HG02973 (cell line): ENCODE measurements around the gene TFF2.

Experiments used
- ATAC-seq: cut with Tn5 transposase; IDR thresholded peaks from one replicate; pipeline ENCODE4 v1.9.1; 2021; ENCODE audit warnings: moderate library complexity; ENCODE audit not compliant: unreplicated experiment

TFF2 gene, protein sequence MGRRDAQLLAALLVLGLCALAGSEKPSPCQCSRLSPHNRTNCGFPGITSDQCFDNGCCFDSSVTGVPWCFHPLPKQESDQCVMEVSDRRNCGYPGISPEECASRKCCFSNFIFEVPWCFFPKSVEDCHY

DNA sequence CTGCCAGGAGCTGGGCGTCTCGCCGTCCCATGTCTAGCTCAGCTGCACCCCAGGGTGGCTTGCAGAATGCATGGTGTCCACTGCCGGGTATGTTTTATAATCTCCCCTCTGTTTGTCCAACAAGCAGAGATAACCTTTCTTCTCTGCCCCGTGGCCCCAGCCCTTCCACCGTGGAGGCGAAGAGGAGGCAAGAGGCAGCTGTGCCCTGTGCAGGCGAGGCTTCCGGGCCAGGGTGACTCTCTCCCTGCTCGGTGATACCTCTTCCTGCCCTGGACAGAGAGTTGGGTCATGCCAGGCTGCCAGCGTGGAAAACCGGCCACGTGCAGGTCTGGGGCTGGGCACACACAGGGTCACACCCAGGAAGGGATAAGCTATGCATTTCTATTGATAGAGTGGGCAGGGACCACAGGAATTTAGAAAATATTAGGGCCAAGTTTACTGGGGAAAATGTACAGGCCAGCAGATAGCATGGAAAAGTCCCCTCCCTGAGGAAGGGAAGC, at the start of gene TFF2:
Gene TFF2 (minus strand): TSS at position 68 of the 500 bp plus-strand sequence. CDS start 37 bp downstream, at position 31.
- ATAC-seq: no peak

DNA sequence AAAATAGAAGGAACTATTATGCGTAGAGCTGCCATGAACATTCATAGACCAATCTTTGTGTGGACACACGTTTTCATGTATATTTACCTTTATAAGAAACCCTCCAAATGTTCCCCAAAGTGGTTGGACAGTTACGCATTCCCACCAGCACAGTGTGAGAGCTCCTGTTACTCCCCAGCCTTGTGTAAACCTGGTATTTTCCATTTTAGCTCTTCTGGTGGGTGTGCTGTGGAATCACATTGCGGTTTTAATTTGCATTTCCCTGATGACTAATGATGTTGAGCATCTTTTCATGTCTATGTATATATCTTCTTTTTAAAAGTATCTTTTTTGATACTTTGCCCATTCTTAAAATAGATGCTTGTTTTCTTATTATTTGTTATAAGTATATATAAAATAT, 49.7 kb upstream of the TFF2 start:
- no peak for ATAC-seq

DNA sequence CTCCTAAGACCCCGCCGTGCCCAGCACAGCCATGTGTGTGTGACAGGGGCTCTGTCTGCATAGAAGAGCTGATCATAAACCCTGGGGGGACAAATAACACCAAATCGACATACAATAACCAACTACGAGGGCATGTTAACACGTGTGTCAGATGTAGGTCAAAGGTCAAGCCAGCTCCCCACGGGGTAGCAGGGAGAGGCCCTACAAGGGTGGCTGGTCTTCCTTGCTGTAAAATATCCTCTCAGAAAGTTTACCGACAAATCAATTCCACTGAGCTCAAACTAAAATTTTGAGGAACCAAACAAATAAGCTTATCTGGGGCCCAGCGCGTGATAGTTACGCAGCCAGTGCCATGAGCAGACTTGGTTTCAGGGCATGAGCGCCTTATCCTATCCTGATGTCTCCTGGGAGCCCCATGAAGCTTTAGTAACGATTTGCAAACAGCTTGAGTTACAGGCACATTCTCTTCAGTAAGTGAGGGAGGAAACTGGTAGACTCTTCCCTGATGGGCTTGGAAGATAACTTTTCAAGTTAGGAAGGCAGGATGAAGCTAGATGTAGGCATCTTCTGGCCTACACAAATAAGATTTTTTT, 47.7 kb upstream of the TFF2 start:
- ATAC-seq: no peak

DNA sequence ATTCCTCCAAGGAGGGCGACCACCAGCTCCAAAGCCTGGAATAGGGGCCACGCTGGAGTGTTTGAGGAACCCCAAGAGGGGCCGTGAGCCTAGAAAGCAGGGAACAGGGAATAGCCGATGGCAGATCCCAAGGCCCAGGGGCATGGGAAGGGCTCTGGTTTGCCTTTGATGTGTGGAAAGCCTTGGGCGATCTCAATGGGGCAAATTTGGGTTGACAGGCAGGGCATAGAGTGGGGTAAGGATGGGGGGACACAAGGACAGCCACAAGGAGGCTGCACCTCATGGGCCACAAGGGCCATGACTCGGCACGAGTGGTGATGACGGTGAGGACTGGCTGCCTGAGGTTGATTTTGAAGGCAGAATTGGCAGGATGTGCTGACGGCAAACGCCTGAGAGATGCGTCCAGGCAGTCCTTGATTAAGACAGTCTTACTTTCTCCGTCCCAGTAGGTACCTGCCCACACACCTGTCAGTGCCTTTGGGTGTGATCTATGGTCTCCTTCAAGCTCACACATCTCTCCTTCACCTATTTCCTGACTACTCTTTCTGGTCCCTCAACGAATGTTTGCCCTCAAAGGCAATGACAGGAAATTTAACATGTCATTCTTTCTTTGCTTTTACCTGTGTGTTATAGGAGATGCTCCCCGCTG, 47.1 kb upstream of the TFF2 start:
- ATAC-seq: no peak

DNA sequence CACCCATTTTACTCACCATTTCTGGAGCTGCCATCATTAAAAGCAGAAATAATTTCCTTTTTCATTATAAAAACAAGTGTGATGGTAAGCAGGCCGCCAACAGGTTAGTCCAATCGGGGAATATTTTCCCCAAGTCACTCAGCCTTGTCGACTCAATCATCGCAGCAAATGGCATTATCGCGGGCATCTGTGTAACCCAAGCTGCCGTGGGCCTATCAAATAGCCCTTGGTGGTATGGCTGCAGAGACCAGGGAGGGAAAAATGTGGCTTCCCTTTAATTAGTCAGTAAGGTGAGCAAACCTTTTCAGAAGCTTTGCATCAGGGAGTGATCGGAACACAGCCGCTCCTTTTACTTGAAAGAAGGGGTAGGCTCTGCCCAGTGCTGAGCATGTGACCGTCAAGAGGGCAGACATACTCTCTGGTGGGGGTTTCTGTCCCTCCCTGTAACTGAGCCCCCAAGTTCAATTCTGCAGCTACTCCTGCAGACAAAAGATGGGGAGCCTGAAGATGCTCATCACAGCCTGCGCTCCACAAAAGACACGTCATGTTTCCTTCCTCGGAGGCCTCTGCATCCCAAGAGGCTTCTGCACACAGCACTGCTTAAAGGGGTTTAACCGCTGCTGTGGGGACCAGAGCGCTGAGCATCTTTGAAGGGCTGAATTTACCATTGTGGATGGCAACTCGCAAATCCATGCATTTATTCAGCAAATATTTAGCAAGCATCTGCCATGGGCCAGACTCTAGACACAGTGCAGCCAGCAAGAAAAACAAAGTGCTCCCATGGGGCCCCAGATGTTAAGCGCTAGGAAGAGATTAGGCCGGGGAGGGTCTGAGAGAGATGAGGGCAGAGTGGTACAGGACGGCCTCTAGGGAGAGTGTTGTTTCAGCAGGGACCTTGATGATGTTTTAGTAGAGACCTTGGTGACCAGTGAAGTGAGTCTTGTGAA, 46.3 kb upstream of the TFF2 start:
- no peak for ATAC-seq

DNA sequence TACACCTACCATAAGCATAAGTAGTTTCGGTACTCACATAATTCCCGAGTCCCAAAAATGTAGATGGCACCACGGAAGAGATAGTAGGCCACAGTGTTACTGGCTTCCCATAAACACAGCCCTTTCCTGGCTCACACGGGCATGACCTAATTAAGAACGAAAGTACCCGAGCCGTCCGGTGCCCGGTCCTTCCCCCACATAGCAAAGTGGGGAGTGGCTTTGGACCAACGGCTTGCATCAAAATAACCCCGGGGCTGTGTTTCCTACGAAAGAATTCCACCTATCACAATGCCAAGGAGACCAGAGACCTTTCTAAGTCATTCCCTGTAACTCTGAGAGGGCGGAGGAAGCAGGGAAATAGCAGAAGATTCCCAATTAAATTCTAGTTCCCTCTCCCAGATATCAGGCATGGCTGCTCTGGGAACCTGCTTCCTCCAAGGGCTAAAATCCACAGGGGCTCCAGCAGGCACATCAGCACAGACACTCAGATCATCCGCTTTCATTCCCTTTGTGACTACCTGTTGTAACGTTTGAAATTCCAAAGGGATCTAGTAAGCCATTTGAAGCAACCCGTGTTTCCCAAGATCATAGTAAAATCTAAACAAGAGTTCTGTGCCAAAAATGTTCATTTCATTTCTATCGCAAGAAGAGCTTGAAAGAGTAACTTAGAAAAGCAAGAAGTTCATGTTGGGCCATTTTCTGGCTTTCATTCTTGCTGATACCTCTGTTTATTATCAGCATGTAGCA, 45.3 kb upstream of the TFF2 start, which contains the start of gene TMPRSS3:
Gene TMPRSS3 (minus strand): TSS at position 148 of the 747 bp plus-strand sequence. CDS start 635 bp downstream, outside the sequence.
- ATAC-seq: no peak

DNA sequence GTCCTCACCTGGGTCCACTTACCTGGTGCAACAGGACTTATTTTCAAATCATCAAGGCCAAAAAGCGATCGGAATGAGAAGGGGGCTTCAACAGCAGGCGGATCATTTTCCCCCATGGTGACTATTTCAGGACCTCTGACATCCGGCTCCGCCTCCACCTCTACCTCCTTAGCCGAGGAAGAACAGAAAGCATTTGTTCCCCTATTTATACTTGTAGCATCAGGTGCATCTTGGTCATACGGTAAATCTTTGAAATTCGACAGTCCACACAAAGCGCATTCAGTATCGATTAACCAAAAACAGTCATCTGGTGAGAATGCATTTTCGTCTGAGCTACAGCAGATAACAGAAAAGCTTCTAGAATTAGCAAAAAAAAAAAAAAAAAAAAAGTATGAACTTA, 44.5 kb upstream of the TFF2 start:
- ATAC-seq: no peak

DNA sequence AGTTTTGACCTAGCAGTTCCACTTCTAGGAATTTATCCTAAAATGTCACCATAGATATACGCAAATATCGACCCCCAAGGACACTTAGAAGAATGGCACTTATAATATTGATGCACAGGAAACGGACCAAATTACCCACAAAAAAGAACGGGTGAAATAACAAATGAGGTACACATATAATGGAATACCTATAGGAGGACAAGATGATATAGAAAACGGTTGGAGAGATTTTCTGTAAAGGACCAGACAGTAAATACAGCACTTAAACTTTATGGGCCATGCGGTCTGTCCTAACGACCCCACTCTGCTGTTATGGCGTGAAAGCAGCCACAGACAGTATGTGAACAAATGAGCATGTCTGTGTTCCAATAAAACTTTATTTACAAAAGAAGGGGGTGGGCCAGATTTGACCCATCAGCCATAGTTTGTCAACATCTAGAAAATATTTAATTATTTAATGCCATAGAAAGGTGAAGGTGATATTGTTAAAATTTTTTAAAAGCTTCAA, 42.7 kb upstream of the TFF2 start:
- no peak for ATAC-seq

DNA sequence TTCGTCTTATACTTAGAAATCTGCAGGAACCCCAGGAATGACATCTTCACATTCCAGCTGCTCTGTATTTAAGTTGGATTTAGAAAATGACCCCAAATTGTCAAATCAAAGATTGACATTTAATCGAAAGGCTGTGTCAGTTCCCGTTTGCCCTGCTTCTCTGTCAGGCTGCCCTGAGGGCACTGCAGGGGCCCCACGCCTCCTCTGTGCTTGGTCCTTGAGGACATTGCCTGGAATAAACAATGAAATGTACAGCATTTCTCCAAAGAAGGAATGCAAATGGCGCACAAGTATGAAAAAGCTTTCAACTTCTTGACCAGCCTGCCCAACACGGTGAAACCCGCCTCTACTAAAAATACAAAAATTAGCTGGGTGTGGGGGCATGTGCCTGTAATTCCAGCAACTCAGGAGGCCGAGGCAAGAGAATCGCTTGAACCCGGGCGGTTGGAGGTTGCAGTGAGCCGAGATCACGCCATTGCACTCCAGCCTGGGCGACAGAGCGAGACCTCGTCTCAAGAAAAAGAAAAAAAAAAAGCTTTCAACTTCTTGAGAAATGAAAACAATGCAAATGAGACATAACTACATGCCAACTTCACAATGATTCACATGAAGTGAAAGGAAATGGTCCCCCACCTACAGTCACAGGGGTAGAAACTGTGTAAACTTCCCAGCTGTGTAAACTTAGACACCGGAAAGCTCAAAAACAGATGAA, 42.1 kb upstream of the TFF2 start:
- peak; percentile 56 for ATAC-seq

DNA sequence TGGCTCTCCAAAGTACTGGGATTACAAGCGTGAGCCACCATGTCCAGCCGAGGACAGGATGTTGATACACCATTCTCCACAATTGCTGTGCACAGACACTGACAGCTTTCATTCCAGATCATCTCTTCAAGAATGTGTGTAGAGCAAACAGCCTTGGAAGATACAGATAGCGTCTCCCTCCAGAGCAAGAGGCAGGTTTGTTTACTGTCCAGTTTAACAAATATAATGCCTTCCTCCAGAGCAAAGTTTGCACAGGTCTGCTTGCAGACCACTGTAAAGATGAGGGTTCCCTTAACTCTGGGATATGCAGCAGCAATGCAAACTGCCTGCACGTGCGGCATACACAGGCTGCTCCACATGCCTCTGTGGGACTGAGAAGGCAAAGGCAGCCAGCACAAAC, 40.5 kb upstream of the TFF2 start:
- ATAC-seq: no peak

DNA sequence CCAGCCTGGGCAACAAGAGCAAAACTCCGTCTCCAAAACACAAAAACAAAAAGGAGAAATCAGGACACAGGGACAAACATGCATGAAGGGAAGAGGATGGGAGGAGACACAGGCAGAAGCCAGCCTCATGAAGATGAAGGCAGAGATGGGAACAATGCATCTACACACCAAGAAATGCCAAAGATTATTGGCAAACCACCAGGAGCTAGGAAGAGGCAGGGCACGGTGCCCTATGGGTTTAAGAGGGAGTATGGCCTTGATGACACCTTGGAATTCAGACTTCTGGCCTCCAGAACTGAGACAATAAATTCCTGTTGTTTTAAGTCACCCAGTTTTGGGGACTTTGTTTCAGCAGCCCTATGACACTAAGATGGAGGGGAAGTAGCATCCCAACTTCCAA, 39.9 kb upstream of the TFF2 start:
- ATAC-seq: no peak

DNA sequence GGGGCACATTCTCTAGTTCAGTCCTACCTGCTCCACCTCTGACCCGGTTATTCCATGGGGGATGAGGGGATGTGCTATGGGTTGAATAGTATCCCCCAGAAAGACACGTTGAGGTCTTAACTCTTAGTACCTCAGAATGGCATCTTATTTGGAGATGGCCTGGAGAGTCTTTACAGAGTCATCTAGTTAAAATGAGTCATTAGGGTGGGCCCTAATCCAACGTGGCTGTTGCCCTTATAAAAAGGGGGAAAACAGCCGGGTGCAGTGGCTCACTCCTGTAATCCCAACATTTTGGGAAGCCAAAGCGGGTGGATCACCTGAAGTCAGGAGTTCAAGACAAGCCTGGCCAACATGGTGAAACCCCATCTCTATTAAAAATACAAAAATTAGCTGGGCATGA, 39.4 kb upstream of the TFF2 start:
- ATAC-seq: no peak

DNA sequence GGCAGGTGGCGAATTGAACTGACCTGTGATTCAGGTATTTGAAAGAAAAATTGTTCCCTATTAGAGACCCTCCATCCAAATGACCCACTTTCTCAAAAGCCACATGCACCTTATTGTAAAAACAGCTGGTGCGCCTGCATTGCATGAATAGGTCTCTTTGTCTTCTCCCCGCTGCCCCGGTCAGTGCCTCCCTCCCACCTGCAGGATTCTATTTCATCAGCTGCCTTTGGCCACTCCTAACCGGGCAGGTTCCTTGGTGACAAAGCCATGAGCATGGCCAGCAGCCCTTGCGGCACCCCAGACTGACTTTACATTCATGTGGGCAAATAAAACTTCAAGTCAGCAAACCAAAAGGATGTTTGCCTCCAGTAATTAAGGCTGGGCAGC, 38.6 kb upstream of the TFF2 start:
- no peak for ATAC-seq

DNA sequence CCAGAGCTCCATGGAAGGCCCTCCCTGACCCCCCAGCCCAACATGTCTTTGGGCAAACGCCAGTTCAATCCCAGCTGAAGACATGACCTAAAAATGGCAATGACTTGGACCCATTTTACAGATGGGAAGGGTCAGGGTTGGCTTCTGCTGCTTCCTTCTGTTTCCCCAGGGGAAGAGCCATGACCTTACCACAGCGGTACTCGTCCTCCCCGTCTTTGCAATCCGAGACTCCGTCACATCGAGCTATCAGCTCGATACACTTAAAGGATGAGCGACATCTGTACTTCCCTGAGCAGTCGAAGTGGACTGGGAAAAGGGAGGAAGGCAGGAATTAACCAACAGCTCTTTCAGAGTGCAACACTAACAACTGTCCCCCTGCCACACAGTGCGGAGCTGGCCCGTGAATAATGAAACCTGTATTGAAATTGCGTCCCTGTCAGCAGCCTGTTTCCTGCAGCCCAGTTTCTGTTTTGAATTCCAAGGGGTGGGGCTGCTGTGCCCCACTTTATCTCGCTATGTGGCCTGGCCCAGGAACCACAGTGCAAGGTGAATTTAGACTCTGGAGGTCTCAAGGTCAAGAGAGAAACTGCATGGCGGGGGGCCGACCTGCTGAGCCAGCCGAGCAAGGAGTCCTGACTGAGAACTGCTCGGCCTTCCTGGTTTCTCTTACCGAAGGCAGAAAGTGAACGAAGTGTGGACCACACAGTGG, 38.1 kb upstream of the TFF2 start:
- no peak for ATAC-seq

DNA sequence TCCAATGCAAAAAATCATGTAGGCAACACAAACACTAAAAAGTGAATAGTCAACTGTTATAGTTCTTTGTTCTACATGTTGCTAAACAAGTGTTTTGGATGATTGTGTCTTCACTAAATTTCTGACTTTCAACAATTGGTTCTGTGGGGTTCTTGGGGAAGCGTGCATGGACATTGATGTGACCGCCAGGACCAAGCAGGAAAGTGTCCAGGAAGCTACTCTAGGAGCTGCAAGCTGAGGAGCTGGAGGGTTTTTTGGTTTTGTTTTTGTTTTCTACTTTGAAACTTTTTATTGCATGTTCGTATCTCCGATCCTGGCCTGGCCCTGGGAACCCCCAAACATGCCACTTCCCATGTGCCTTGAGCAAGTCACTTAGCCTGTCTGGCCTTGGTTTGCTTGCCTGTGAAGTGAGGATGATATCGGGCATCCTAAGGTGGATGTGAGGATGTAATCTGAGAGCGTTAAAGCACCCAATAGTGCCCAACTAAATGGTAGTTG, 37.1 kb upstream of the TFF2 start:
- ATAC-seq: no peak

DNA sequence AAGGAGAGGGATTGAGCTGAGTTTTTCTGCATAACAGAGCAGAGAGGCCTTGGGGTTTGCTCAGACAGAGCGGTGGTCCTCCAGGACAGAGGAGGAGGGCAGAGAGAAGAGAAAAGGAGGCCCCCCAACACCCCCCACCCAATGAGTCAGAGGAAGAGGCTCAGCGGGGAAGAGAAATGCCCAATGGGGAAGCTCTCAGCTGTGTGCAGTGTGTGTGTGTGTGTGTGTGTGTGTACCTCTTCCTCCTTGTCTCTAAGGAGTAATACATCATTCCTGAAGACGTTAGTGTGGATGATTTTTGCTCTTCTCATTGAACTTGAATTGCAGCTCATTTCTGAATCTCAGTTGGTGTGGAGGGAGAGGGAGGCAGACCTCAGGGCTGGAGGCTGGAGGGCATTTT, 36.4 kb upstream of the TFF2 start:
- ATAC-seq: no peak

DNA sequence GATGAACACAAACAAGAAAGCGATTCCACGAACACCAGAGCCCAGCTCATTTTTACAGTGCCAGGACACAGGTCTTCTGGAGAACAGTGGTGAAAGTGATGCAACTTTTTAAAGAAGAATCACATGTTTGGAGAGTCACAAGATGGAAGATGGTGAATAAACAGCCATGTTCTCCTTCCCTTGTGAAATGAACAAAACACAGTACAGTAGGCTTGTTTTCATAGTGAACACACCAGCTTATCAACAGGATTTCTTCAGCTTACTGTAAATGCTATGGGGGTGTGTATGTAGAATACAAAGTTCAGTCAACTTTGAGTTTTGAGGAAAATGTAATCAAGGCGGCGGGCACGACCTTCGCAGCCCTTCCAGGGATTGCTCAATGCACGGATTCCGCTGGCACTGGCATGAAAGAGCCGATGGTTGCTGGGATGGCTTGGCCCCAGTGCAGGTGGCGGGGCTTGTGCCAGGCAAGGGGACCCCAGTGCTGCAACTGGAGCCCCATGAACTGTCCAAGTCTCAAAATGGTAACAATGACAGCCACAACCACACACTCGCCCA, 35.3 kb upstream of the TFF2 start:
- no peak for ATAC-seq

DNA sequence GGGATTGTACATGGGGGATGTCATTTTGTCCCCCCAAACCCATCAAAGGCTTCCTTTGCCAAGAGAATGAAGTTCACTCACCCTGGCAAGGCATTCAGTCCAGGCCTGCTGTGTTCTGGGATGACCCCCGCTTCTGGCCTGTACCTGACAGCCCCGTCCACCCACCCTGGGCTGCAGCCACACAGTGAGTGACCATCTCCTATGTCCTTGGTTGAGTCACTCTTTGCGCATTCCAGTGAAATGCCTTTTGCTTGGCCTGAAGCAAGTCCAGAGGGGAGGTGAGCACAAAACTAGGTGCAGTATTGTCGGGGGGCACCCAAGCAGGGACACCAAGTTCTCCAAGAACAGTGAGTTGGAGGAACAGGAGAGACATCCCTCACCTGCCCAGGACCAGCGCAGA, 34.8 kb upstream of the TFF2 start:
- no peak for ATAC-seq

DNA sequence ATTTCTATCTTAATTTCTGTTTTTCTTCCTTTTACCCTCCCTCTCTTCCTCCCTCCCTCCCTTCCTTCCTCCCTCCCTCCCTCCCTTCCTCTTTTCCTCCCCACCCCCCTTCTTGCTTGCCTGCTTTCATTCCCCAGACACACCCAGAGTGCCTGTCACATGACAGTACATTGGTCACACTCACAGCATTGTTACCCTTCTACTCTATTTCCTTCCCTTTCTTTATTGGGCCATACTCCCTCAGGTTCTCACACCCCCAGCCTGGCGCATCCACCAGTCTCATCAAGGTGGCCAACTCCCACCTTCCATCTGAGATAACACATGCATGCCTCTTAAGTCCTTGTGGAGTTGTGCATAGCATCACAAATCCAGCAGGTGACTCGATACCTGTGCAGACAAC, 34.2 kb upstream of the TFF2 start:
- no peak for ATAC-seq
